CD14-positive monocyte (primary cell): ENCODE measurements around the gene AMBRA1. TPM values are rescaled to one million over a fixed set of nuclear protein-coding genes. Genes with fewer than 3 reads are reported as not detected.

Experiments
- DNase-seq, 3 donors: peaks; one replicate each; pipeline ENCODE4 v3.0.0-alpha.2; 2011 to 2022
- H2AFZ ChIP-seq: 2 replicates; pipeline ENCODE4 v1.6.0; 2012; ENCODE audit warnings: mild to moderate bottlenecking, low read depth, low read length, inconsistent platforms; ENCODE audit not compliant: insufficient read depth, poor library complexity, severe bottlenecking
- H3K27ac ChIP-seq, 2 donors: 1 replicate in 1 of 2; 2 replicates in 1 of 2; pipeline ENCODE4 v1.5.1; 2012 to 2013; ENCODE audit warnings: low read length in 2 of 2, control low read depth in 1 of 2, inconsistent platforms in 1 of 2, low read depth in 1 of 2, mild to moderate bottlenecking in 1 of 2
- H3K27me3 ChIP-seq, 2 donors: one replicate each; pipeline versions ENCODE4 v1.6.0 to v1.6.1; 2011 to 2013; ENCODE audit warnings: low read length in 2 of 2; ENCODE audit not compliant: control insufficient read depth in 2 of 2, insufficient read depth in 2 of 2
- H3K36me3 ChIP-seq, 2 donors: replicated peaks in 1 of 2; 1 replicate in 1 of 2; 2 replicates in 1 of 2; pipeline versions ENCODE4 v1.5.1 to v1.6.1; 2012 to 2013; ENCODE audit warnings: low read length in 2 of 2, control low read depth in 1 of 2, inconsistent platforms in 1 of 2, mild to moderate bottlenecking in 1 of 2; ENCODE audit not compliant: insufficient read depth in 2 of 2, control insufficient read depth in 1 of 2
- H3K4me1 ChIP-seq, 2 donors: 1 replicate in 1 of 2; 2 replicates in 1 of 2; pipeline versions ENCODE4 v1.5.1 to v1.6.1; 2012 to 2013; ENCODE audit warnings: low read length in 2 of 2, control low read depth in 1 of 2, inconsistent platforms in 1 of 2, mild to moderate bottlenecking in 1 of 2, moderate library complexity in 1 of 2; ENCODE audit not compliant: insufficient read depth in 2 of 2, control insufficient read depth in 1 of 2
- H3K4me2 ChIP-seq: replicated peaks from 2 replicates; pipeline ENCODE3; 2012; ENCODE audit warnings: low read length, moderate library complexity, mild to moderate bottlenecking; ENCODE audit not compliant: poor library complexity, severe bottlenecking; ENCODE audit errors: extremely low read depth
- H3K4me3 ChIP-seq, 3 experiments: fragments of 200-600 bp in 1 of 3; sonication (generic) in 1 of 3; replicated peaks in 1 of 3; 1 replicate in 2 of 3; 2 replicates in 1 of 3; pipeline ENCODE4 v1.5.1; 2011 to 2013; ENCODE audit warnings: low read length in 3 of 3, mild to moderate bottlenecking in 3 of 3, control low read depth in 2 of 3, low read depth in 2 of 3, inconsistent platforms in 1 of 3, moderate library complexity in 1 of 3
- H3K79me2 ChIP-seq: 2 replicates; pipeline ENCODE4 v1.6.0; 2012; ENCODE audit warnings: mild to moderate bottlenecking, control low read depth, inconsistent platforms, low read length, moderate library complexity; ENCODE audit not compliant: insufficient read depth
- H3K9ac ChIP-seq: 2 replicates; pipeline ENCODE4 v1.6.0; 2017; ENCODE audit warnings: low read length, mild to moderate bottlenecking; ENCODE audit not compliant: insufficient read depth, poor library complexity, severe bottlenecking
- H3K9me3 ChIP-seq, 2 donors: replicated peaks in 1 of 2; 1 replicate in 1 of 2; 2 replicates in 1 of 2; pipeline versions ENCODE4 v1.5.1 to v1.6.1; 2012 to 2013; ENCODE audit warnings: low read length in 2 of 2, control low read depth in 1 of 2; ENCODE audit not compliant: control insufficient read depth in 1 of 2, insufficient read depth in 1 of 2
- H4K20me1 ChIP-seq: 2 replicates; pipeline ENCODE4 v1.6.0; 2012; ENCODE audit warnings: mild to moderate bottlenecking, low read length, control low read depth, moderate library complexity; ENCODE audit not compliant: insufficient read depth
- H3K27ac Mint-ChIP-seq, 7 donors: one replicate each; pipeline ENCODE4 v1.8.0; 2020; ENCODE audit warnings: mild to moderate bottlenecking in 7 of 7, mixed read lengths in 7 of 7, moderate library complexity in 6 of 7, inconsistent platforms in 2 of 7
- H3K27me3 Mint-ChIP-seq, 3 donors: one replicate each; pipeline ENCODE4 v1.8.0; 2021 to 2022; ENCODE audit warnings: low read depth in 3 of 3, mild to moderate bottlenecking in 3 of 3, mixed read lengths in 3 of 3, moderate library complexity in 3 of 3, inconsistent platforms in 1 of 3
- H3K36me3 Mint-ChIP-seq, 2 donors: one replicate each; pipeline ENCODE4 v1.8.0; 2020; ENCODE audit warnings: mixed read lengths in 2 of 2, inconsistent platforms in 1 of 2, mild to moderate bottlenecking in 1 of 2
- H3K4me1 Mint-ChIP-seq: one replicate; pipeline ENCODE4 v1.8.0; 2020; ENCODE audit warnings: mild to moderate bottlenecking, mixed read lengths
- H3K4me3 Mint-ChIP-seq, 2 donors: one replicate each; pipeline ENCODE4 v1.8.0; 2020; ENCODE audit warnings: mild to moderate bottlenecking in 2 of 2, mixed read lengths in 2 of 2, moderate library complexity in 1 of 2
- H3K9me3 Mint-ChIP-seq, 7 donors: one replicate each; pipeline ENCODE4 v1.8.0; 2020 to 2022; ENCODE audit warnings: mixed read lengths in 7 of 7, mild to moderate bottlenecking in 6 of 7, moderate library complexity in 6 of 7, inconsistent platforms in 2 of 7
- WGBS: methylation state at CpG from one replicate; pipeline ENCODE4 v1.1.5; 2013; ENCODE audit warnings: missing lambda C conversion rate; ENCODE audit not compliant: insufficient coverage; 5-methylcytosine and 5-hydroxymethylcytosine counted together
- intact Hi-C, 2 donors: fragments of 100-400 bp; cut with micrococcal nuclease; formaldehyde crosslinking; loops; one replicate each; pipeline versions ENCODE4 v1.15.0 to v1.15.1; 2023
- polyA plus RNA-seq, 3 donors: library from polyadenylated mRNA; depleted of rRNA in 1 of 3; unstranded in 2 of 3; stranded (reverse) in 1 of 3; fragments of 300-500 nt in 2 of 3; fragments of >200 nt in 1 of 3; fragmentation: Illumina TruSeq in 2 of 3; gene quantifications; 1 replicate in 2 of 3; 2 replicates in 1 of 3; pipeline ENCODE4 v1.2.3, GENCODE V29; 2012 to 2021
- TF ChIP-seq, protein P1 (sequence below): fragments of 200-600 bp; IDR thresholded peaks from one replicate; pipeline ENCODE4 v1.8.0; 2022; ENCODE audit warnings: antibody characterized with exemption, mild to moderate bottlenecking

AMBRA1 gene
- polyA plus RNA-seq, 3 donors: 2.1 to 6.1 (median 3.8) TPM

DNA sequence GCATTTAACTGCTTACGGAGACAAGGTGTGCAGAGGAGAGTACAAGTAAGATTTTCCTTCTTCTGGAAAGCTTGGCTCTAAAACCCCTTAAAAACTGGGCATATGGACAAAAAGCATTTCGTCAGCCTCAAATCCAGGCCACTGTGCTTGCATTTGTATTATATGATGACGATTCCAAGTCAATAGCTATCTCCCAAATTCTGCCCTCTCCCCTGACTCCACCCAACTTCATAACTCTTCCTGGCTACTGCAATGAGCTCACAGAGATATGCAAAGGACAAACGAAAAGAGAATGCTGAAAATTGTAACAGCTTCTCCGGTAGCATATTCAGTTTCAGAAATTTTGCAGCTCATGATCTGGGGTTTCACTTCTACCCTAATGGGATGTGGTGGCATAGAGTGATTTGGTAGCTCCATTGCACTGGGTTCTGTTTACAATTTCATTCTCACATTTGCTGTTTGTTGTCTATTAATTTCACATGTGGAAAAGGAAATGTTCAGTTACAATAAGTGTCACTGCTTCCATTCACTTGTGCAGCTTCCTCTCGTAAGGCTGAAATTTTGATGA lies 156.6 kb downstream of the AMBRA1 start:
- Histone ChIP-seq H3K9me3 (no peaks in the 10 kb centered on the region), H2AFZ (no peak overlapping the region), H3K4me3 (no peak overlapping the region), H3K4me2 (no peak overlapping the region), H3K9ac (no peak overlapping the region), H3K27ac (no peak overlapping the region), H4K20me1 (no peaks in the 10 kb centered on the region), H3K27me3 (no peaks in the 10 kb centered on the region), H3K4me1 (no peaks in the 10 kb centered on the region), H3K36me3 (peaks cover 37 to 68% of the 10 kb centered on the region in 2 donors), H3K79me2 (no peaks in the 10 kb centered on the region)
- Mint-ChIP-seq H3K9me3 (no peaks in the 10 kb centered on the region), H3K27me3 (no peaks in the 10 kb centered on the region), H3K4me3 (no peak overlapping the region), H3K36me3 (peaks cover 53 to 56% of the 10 kb centered on the region in 2 donors), H3K27ac (no peak overlapping the region), H3K4me1 (no peaks in the 10 kb centered on the region)
- TF ChIP-seq, protein P1, sequence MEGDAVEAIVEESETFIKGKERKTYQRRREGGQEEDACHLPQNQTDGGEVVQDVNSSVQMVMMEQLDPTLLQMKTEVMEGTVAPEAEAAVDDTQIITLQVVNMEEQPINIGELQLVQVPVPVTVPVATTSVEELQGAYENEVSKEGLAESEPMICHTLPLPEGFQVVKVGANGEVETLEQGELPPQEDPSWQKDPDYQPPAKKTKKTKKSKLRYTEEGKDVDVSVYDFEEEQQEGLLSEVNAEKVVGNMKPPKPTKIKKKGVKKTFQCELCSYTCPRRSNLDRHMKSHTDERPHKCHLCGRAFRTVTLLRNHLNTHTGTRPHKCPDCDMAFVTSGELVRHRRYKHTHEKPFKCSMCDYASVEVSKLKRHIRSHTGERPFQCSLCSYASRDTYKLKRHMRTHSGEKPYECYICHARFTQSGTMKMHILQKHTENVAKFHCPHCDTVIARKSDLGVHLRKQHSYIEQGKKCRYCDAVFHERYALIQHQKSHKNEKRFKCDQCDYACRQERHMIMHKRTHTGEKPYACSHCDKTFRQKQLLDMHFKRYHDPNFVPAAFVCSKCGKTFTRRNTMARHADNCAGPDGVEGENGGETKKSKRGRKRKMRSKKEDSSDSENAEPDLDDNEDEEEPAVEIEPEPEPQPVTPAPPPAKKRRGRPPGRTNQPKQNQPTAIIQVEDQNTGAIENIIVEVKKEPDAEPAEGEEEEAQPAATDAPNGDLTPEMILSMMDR: no peak
- 100% methylated on average over 1 of the region's 6 CpGs for WGBS
- DNase-seq: no peak
- intact Hi-C loops: no loop called here

- Histone ChIP-seq H3K79me2 (no peaks in the 10 kb centered on the region), H3K4me3 (no peak overlapping the region), H3K4me1 (no peaks in the 10 kb centered on the region), H3K27me3 (no peaks in the 10 kb centered on the region), H4K20me1 (no peaks in the 10 kb centered on the region), H2AFZ (no peak overlapping the region), H3K9me3 (no peaks in the 10 kb centered on the region), H3K36me3 (peaks cover 36 to 68% of the 10 kb centered on the region in 2 donors), H3K9ac (no peak overlapping the region), H3K4me2 (no peak overlapping the region), H3K27ac (no peak overlapping the region)
- Mint-ChIP-seq H3K4me3 (no peak overlapping the region), H3K36me3 (peaks cover 56% of the 10 kb centered on the region in 2 donors), H3K9me3 (no peaks in the 10 kb centered on the region), H3K27ac (no peak overlapping the region), H3K4me1 (no peaks in the 10 kb centered on the region), H3K27me3 (no peaks in the 10 kb centered on the region)
- WGBS: 100% methylated on average over 1 of the region's 3 CpGs
- intact Hi-C loops: no loop called here
- no peak for DNase-seq
- TF ChIP-seq, protein P1: no peak
Observed at GRCh38 chr11:46436113-46436512, 157.7 kb downstream of the AMBRA1 start.
